Iris pigment epithelial cell (primary cell): ENCODE data around the gene SUPT3H.
"Not testable (repeated sequence)": the region's sequence is repeated elsewhere in the genome, so short reads cannot be mapped to it uniquely, and the experiment has no call there.

Experiments
- DNase-seq: peaks from one replicate; pipeline ENCODE4 v3.0.0-alpha.2; 2011; ENCODE audit warnings: low read depth

The SUPT3H gene

GRCh38 chr6:45176373-45176772 is 201.4 kb downstream of the SUPT3H start:
- DNase-seq, result not testable (repeated sequence)

GRCh38 chr6:45175272-45175671 is 202.5 kb downstream of the SUPT3H start:
- DNase-seq, result no peak

- no peak for DNase-seq
Measured at GRCh38 chr6:45174045-45174444, 203.7 kb downstream of the SUPT3H start.

GRCh38 chr6:45171380-45171779 is 206.4 kb downstream of the SUPT3H start:
- no peak for DNase-seq

- no peak for DNase-seq
Measured at GRCh38 chr6:45170309-45170708, 207.4 kb downstream of the SUPT3H start.

- no peak for DNase-seq
Measured at GRCh38 chr6:45169815-45170214, 207.9 kb downstream of the SUPT3H start.

- peak; percentile 68 for DNase-seq
Measured at GRCh38 chr6:45163952-45164766, 213.6 kb downstream of the SUPT3H start.

- DNase-seq, result no peak
Measured at GRCh38 chr6:45160305-45160704, 217.4 kb downstream of the SUPT3H start.

- DNase-seq, result no peak
Measured at GRCh38 chr6:45156075-45156474, 221.7 kb downstream of the SUPT3H start.

- no peak for DNase-seq
Measured at GRCh38 chr6:45155341-45155894, 222.3 kb downstream of the SUPT3H start.

- DNase-seq, result no peak
Measured at GRCh38 chr6:45154679-45155078, 223.1 kb downstream of the SUPT3H start.

GRCh38 chr6:45148711-45149341 is 228.9 kb downstream of the SUPT3H start:
- DNase-seq, result peak; percentile 92

GRCh38 chr6:45148278-45148677 is 229.5 kb downstream of the SUPT3H start:
- DNase-seq, result peak; percentile 59

GRCh38 chr6:45145658-45146057 is 232.1 kb downstream of the SUPT3H start:
- DNase-seq, result not testable (repeated sequence)

GRCh38 chr6:45138765-45139164 is 239.0 kb downstream of the SUPT3H start:
- no peak for DNase-seq

GRCh38 chr6:45136495-45136894 is 241.2 kb downstream of the SUPT3H start:
- no peak for DNase-seq

GRCh38 chr6:45132658-45133294 is 245.0 kb downstream of the SUPT3H start:
- DNase-seq, result no peak

- DNase-seq, result peak; percentile 31
Measured at GRCh38 chr6:45132059-45132458, 245.7 kb downstream of the SUPT3H start.

GRCh38 chr6:45129051-45129450 is 248.7 kb downstream of the SUPT3H start:
- DNase-seq, result no peak

- DNase-seq, result no peak
Measured at GRCh38 chr6:45127185-45127584, 250.5 kb downstream of the SUPT3H start.

- no peak for DNase-seq
Measured at GRCh38 chr6:45126033-45126432, 251.7 kb downstream of the SUPT3H start.

- DNase-seq, result no peak
Measured at GRCh38 chr6:45123023-45123422, 254.7 kb downstream of the SUPT3H start.

GRCh38 chr6:45118754-45119153 is 259.0 kb downstream of the SUPT3H start:
- peak; percentile 10 for DNase-seq
